Measurements from ENCODE around the gene TBPL2.

The TBPL2 gene

GRCh38 chr14:55416866-55417265, 23.6 kb downstream of the TBPL2 start:
- no peak overlapping the region for H3K27ac ChIP-seq (ENCODE audit: extremely low read depth, low read depth, low read length)
- TF ChIP-seq ZNF654 (tag by site-specific recombination; IDR thresholded peaks at IDR 0.05; ENCODE audit: low read depth): peak; percentile 36
- no peak for TF ChIP-seq IKZF3 (tag by site-specific recombination; IDR thresholded peaks at IDR 0.05)
- no peak for TF ChIP-seq ZIC2 (tag by site-specific recombination; IDR thresholded peaks at IDR 0.05)
- peak; percentile 56; the same call in 1 of the 2 replicates for TF ChIP-seq MZF1 (tag by site-specific recombination; IDR thresholded peaks at IDR 0.05; ENCODE audit: borderline replicate concordance)
- TF ChIP-seq ZNF791 (tag by site-specific recombination; IDR thresholded peaks at IDR 0.05): no peak
- no peak for TF ChIP-seq PRDM1 (tag by site-specific recombination; IDR thresholded peaks at IDR 0.05)
- no peak for TF ChIP-seq ZFHX2 (tag by site-specific recombination; conservative IDR thresholded peaks at IDR 0.05)
- TF ChIP-seq ZNF660 (tag by site-specific recombination; IDR thresholded peaks at IDR 0.05): no peak
- no peak for TF ChIP-seq ZNF433 (tag by site-specific recombination; IDR thresholded peaks at IDR 0.05; ENCODE audit: low read depth)
- TF ChIP-seq YY2 (tag by site-specific recombination; IDR thresholded peaks at IDR 0.05): no peak
- TF ChIP-seq REST (tag by site-specific recombination; IDR thresholded peaks at IDR 0.05): no peak
- TF ChIP-seq ZNF335 (tag by site-specific recombination; conservative IDR thresholded peaks at IDR 0.05): no peak
- no peak for TF ChIP-seq ZNF658 (tag by site-specific recombination; IDR thresholded peaks at IDR 0.05)
- no peak for TF ChIP-seq ZNF19 (tag by site-specific recombination; IDR thresholded peaks at IDR 0.05; ENCODE audit: low read depth)
- TF ChIP-seq KLF17 (tag by site-specific recombination; IDR thresholded peaks at IDR 0.05): no peak
- no peaks in the 10 kb centered on the region for H3K9me3 ChIP-seq (ENCODE audit: control insufficient read depth, insufficient read depth, low read depth, low read length)
- POLR2A ChIA-PET: no interaction called here
- CTCF ChIA-PET: interaction anchor here (0.6 to 4.1 kb wide), 22 partner anchors 10 to 1019 kb away, joined by 3 to 50 read pairs (median 3); no protein-coding TSS in a partner anchor
- no peak overlapping the region for H3K4me3 ChIP-seq (ENCODE audit: low read depth, low read length)
- 0 out of 2 replicates have a peak, but pooled peaks cover 2% of the 10 kb centered on the region for H3K4me1 ChIP-seq (ENCODE audit: control insufficient read depth, insufficient read depth, low read length)
- no peaks in the 10 kb centered on the region for H3K36me3 ChIP-seq (ENCODE audit: control insufficient read depth in 2 of 2, insufficient read depth in 1 of 2, low read length in 2 of 2)

- H3K4me1 ChIP-seq (ENCODE audit: control insufficient read depth, insufficient read depth, low read length): 0 out of 2 replicates have a peak, but pooled peaks cover 6% of the 10 kb centered on the region
- H3K27ac ChIP-seq (ENCODE audit: extremely low read depth, low read depth, low read length): no peak overlapping the region
- no peaks in the 10 kb centered on the region for H3K36me3 ChIP-seq (ENCODE audit: control insufficient read depth in 2 of 2, insufficient read depth in 1 of 2, low read length in 2 of 2)
- H3K4me3 ChIP-seq (ENCODE audit: low read depth, low read length): no peak overlapping the region
- ChIA-PET CTCF (interaction anchor here (0.7 to 4.1 kb wide), 4 partner anchors 13 to 1068 kb away, joined by 3 to 50 read pairs (median 3); no protein-coding TSS in a partner anchor), POLR2A (no interaction called here)
- H3K9me3 ChIP-seq (ENCODE audit: control insufficient read depth, insufficient read depth, low read depth, low read length): no peaks in the 10 kb centered on the region
- TF ChIP-seq ZNF473 (tag by site-specific recombination; IDR thresholded peaks at IDR 0.05) (no peak), ZNF426 (tag by site-specific recombination; IDR thresholded peaks at IDR 0.05) (no peak), ZNF544 (tag by site-specific recombination; IDR thresholded peaks at IDR 0.05) (no peak), ZNF654 (tag by site-specific recombination; IDR thresholded peaks at IDR 0.05; ENCODE audit: low read depth) (no peak), ZNF16 (tag by site-specific recombination; IDR thresholded peaks at IDR 0.05; ENCODE audit: low read depth) (no peak), ZNF121 (tag by site-specific recombination; IDR thresholded peaks at IDR 0.05) (no peak), REPIN1 (tag by site-specific recombination; IDR thresholded peaks at IDR 0.05; ENCODE audit: low read depth) (no peak), MEIS1 (CRISPR knock-in tag; IDR thresholded peaks at IDR 0.05; ENCODE audit: borderline replicate concordance) (no peak), ZSCAN23 (tag by site-specific recombination; IDR thresholded peaks at IDR 0.05) (no peak), ZBTB1 (tag by site-specific recombination; IDR thresholded peaks at IDR 0.05) (no peak), ZNF416 (tag by site-specific recombination; IDR thresholded peaks at IDR 0.05) (no peak)
Measured at GRCh38 chr14:55414551-55414950, 25.9 kb downstream of the TBPL2 start.
